IPS-18a (cell line): ENCODE measurements around the gene UBE2QL1.
"Not testable (repeated sequence)": the region's sequence is repeated elsewhere in the genome, so short reads cannot be mapped to it uniquely, and the experiment has no call there.

Experiments used
- H3K27ac ChIP-seq: one replicate; pipeline ENCODE4 v1.5.1; 2013; ENCODE audit warnings: low read length
- H3K27me3 ChIP-seq: one replicate; pipeline ENCODE4 v1.6.1; 2013; ENCODE audit warnings: mild to moderate bottlenecking, low read length; ENCODE audit not compliant: control insufficient read depth, insufficient read depth
- H3K36me3 ChIP-seq: one replicate; pipeline ENCODE4 v1.6.1; 2013; ENCODE audit warnings: low read depth, low read length; ENCODE audit not compliant: control insufficient read depth
- H3K4me1 ChIP-seq: one replicate; pipeline ENCODE4 v1.6.1; 2013; ENCODE audit warnings: low read depth, low read length; ENCODE audit not compliant: control insufficient read depth
- H3K4me3 ChIP-seq: one replicate; pipeline ENCODE4 v1.5.1; 2013; ENCODE audit warnings: low read length
- H3K9ac ChIP-seq: one replicate; pipeline ENCODE4 v1.6.1; 2013; ENCODE audit warnings: mild to moderate bottlenecking, low read length, moderate library complexity
- H3K9me3 ChIP-seq: one replicate; pipeline ENCODE4 v1.6.1; 2013; ENCODE audit warnings: low read depth, low read length; ENCODE audit not compliant: control insufficient read depth

The UBE2QL1 gene

DNA sequence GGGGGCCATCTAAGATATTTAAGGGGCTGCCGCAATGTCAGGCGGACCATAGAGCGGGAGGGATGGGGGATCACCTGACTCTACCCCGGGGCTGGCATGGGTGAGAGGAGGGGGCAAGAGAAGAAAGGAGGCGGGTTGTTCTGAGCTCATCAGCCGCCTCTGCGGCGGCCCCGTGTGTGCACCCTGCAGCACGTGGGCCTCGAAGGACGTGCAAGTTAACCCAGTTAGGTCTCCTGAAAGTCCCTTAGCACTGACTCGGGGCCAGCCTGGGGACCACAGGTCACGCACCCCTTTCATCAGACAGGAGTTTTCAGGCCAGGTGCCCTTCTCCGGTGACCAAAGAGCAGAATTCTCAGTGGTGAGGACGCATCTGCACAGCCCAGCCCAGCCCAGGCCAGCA, 58.0 kb downstream of the UBE2QL1 start:
- no peaks in the 10 kb centered on the region for H3K4me1 ChIP-seq
- H3K27me3 ChIP-seq = no peaks in the 10 kb centered on the region
- no peak overlapping the region for H3K4me3 ChIP-seq
- H3K36me3 ChIP-seq = no peaks in the 10 kb centered on the region
- no peak overlapping the region for H3K9ac ChIP-seq
- H3K27ac ChIP-seq = no peak overlapping the region
- no peaks in the 10 kb centered on the region for H3K9me3 ChIP-seq

DNA sequence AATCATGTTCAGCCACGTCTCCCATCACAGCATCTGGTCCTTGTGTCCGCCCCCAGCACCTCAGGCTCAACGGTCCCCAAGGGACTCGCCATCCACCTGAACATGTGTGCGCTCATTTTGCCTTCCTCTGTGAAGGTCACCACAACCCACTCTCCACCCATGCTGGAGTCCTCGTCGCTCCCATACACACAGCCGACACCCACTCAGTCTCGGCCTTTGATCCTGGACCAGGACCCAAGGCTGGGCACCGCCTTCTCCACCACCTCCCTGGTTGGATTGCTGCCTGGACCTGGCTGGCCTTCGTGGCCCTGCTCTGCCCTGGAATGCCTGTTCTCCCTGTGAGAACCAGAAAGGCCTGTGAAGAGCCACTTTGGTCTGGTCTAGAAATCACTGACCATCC, 60.3 kb downstream of the UBE2QL1 start:
- Histone ChIP-seq H3K27me3 (no peaks in the 10 kb centered on the region), H3K4me1 (no peaks in the 10 kb centered on the region), H3K9me3 (no peaks in the 10 kb centered on the region), H3K27ac (no peak overlapping the region), H3K9ac (no peak overlapping the region), H3K36me3 (no peaks in the 10 kb centered on the region), H3K4me3 (no peak overlapping the region)

DNA sequence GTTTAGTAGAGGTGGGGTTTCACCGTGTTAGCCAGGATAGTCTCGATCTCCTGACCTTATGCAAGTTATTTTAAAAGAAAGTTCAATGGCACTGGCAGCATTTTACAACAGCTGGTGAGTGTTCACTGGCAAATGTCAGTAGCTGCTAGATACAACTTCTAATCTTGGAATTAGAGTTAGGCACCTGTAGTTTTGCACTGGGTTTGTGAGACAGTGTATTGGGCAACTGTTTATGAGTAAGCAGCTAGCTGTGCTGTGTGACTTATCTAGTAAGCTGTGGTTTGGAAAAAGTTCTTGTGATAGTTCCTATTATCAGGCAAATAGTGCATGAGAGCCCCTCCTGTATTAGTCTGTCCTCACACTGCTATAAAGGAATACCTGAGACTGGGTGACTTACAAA, 61.5 kb downstream of the UBE2QL1 start:
- no peaks in the 10 kb centered on the region for H3K9me3 ChIP-seq
- no peak overlapping the region for H3K9ac ChIP-seq
- H3K4me3 ChIP-seq = no peak overlapping the region
- H3K4me1 ChIP-seq = no peaks in the 10 kb centered on the region
- H3K36me3 ChIP-seq = no peaks in the 10 kb centered on the region
- no peaks in the 10 kb centered on the region for H3K27me3 ChIP-seq
- H3K27ac ChIP-seq = no peak overlapping the region

DNA sequence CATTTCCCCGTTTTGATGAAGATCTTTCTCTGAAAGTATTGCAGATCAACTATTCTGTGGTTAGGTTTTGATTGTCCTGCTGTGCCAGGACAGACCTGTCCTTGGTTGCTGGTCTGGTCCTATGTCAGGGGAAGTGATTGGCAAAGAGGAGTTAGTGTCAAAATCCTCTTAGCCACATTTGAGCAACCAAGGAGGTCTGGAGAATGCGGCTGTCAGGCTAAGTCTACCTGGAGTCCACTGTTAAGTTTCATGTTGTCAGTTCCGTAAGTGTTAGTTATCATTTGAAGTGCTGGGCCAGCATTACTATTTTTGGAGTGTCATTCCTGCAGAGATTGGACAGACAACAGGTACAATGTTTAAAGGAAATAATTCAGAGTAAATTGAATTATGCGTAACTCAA, 62.3 kb downstream of the UBE2QL1 start:
- no peak overlapping the region for H3K4me3 ChIP-seq
- H3K9me3 ChIP-seq = no peaks in the 10 kb centered on the region
- H3K27me3 ChIP-seq = no peaks in the 10 kb centered on the region
- H3K27ac ChIP-seq = no peak overlapping the region
- H3K9ac ChIP-seq = no peak overlapping the region
- no peaks in the 10 kb centered on the region for H3K4me1 ChIP-seq
- no peaks in the 10 kb centered on the region for H3K36me3 ChIP-seq

DNA sequence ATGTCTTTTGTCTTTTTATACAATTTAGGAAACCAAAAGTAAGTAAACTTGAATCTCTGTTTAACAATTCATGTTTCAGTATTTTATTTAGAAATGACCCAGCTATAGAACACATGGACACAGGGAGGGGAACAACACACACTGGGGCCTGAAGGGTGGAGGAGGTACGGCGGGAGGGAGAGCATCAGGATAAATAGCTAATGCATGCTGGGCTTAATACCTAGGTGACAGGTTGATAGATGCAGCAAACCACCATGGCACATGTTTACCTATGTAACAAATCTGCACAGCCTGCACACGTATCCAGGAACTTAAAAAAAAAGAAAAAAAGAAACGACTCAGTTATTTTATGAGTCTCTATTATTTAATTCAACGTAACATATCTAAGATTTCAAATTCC, 67.2 kb downstream of the UBE2QL1 start:
- not testable (repeated sequence) for H3K27ac ChIP-seq, H3K4me1 ChIP-seq, H3K9ac ChIP-seq, H3K36me3 ChIP-seq, H3K27me3 ChIP-seq, H3K4me3 ChIP-seq, H3K9me3 ChIP-seq

DNA sequence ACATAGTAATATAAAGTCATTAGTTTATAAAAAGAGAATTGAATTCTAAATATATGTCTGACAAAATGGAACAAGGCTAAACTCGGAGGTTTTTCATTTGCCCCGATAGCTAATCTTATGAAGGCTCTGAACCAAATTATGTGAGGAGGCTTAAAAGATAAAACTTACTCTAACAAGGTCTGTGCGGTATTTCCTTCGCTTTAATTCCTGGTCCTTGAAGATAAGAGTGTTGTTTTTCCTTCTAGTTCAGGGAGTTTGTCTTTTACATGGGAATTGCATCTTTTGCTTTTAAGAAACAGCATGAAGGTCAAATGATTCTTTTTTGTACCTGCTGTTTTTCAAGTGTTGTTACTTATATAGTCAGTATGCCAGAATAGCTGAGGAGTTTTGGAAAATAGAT, 68.2 kb downstream of the UBE2QL1 start:
- H3K27me3 ChIP-seq = no peaks in the 10 kb centered on the region
- H3K4me3 ChIP-seq = no peak overlapping the region
- H3K4me1 ChIP-seq = no peaks in the 10 kb centered on the region

DNA sequence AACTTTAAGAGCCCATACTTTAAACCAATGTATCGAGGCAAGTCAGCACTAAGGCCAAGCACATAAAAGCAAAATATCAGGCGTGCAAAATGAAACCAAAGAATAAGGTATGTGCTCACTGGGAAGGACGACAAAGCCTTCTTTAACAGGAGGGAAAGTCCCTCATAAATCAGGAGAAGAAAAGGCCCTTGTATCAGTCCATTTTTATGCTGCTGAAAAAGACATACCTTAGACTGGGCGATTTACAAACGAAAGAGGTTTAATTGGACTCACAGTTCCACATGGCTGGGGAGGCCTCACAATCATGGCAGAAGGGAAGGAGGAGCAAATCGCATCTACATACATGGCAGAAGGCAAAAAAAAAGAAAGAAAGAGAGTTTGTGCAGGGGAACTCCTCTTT, 68.9 kb downstream of the UBE2QL1 start:
- H3K4me3 ChIP-seq = no peak overlapping the region
- no peaks in the 10 kb centered on the region for H3K9me3 ChIP-seq

More for the DNA sequence above, 68.2 kb downstream of the UBE2QL1 start:
- no peak overlapping the region for H3K9ac ChIP-seq
- no peaks in the 10 kb centered on the region for H3K9me3 ChIP-seq
- H3K27ac ChIP-seq = no peak overlapping the region
- no peaks in the 10 kb centered on the region for H3K36me3 ChIP-seq

DNA sequence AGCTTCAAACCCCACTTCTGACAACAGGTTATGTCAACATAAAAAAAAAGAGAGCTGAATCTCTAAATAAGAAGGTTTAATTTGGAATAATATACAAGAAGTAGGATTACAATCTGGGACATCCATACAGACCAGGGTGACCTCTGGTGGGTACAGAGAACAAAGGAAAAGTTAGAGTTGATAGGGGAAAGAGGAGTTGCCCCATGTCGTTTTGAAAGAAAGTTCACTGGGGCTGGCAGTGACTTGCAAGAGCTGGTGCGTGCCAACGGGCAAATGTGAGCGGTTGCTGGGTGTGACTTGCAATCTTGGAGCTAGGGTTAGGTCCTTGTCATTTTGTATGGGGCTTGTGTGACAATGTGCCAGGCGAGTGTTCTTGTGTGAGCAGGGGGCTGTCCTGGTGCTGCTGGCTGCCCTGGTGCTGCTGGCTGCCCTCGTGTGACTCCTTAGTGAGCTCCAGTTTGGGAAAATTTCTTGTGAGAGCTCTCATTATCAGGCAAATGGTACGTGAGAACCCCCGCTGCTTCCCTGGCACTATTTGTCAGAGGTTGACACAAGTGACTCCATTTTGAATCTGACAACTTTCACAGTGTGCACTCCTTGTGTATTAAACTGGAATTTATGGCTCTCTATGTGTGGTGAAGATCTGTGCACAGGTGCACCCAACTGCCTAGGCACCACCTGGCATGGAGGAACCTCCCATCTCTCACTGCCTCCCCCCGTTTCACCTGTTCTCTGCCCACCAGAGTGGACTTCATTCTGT, 69.8 kb downstream of the UBE2QL1 start:
- Histone ChIP-seq H3K27me3 (no peaks in the 10 kb centered on the region), H3K36me3 (no peaks in the 10 kb centered on the region), H3K9me3 (no peaks in the 10 kb centered on the region), H3K4me3 (no peak overlapping the region), H3K9ac (no peak overlapping the region), H3K4me1 (no peaks in the 10 kb centered on the region), H3K27ac (no peak overlapping the region)

More for the DNA sequence above, 68.9 kb downstream of the UBE2QL1 start:
- Histone ChIP-seq H3K27ac (no peak overlapping the region), H3K4me1 (no peaks in the 10 kb centered on the region), H3K36me3 (no peaks in the 10 kb centered on the region), H3K9ac (no peak overlapping the region), H3K27me3 (no peaks in the 10 kb centered on the region)

DNA sequence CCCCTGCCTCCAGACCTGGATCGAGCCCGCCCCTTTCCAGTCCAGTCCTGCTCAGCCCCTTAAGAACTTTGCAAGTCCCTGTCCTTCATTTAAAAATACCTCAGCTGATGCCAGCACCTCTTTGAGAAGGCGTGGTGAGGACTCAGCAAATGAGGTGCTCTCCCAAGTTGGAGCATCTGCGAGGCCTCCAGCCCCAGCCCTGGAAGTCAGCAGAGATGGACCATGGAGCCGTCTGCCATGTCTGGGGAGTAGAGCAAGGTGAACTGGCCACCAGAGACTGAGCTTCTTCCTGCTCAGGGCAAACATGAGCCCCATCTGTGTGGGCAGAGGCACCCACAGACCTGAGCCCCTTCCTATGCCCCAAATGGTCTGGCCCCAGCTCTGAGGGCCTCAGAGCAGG, 71.5 kb downstream of the UBE2QL1 start:
- H3K4me3 ChIP-seq = no peak overlapping the region
- no peaks in the 10 kb centered on the region for H3K9me3 ChIP-seq
- H3K4me1 ChIP-seq = no peaks in the 10 kb centered on the region
- no peak overlapping the region for H3K27ac ChIP-seq
- H3K9ac ChIP-seq = no peak overlapping the region
- H3K27me3 ChIP-seq = no peaks in the 10 kb centered on the region
- H3K36me3 ChIP-seq = no peaks in the 10 kb centered on the region

DNA sequence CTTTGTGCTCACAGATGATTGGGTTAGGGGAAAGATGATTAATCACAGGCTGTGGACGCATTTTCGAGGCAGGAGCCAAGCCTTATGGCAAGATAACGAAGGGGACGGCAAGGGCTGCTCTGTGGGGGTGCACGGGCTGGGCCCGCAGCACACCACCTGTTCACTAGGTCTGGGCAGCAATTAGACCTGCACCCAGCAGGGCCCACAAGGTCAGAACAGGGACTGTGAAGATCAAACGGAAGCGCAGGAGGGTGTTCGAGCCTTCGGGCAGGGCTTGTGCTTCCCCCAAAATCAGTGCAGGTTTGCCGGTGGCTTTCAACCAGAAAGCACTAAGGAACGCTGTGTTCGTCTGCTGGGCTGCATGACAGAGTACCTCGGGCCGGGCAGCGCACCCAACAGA, 73.7 kb downstream of the UBE2QL1 start:
- H3K4me3 ChIP-seq = no peak overlapping the region
- no peaks in the 10 kb centered on the region for H3K27me3 ChIP-seq
- H3K27ac ChIP-seq = no peak overlapping the region
- H3K9me3 ChIP-seq = no peaks in the 10 kb centered on the region
- no peak overlapping the region for H3K9ac ChIP-seq
- no peaks in the 10 kb centered on the region for H3K36me3 ChIP-seq
- no peaks in the 10 kb centered on the region for H3K4me1 ChIP-seq

DNA sequence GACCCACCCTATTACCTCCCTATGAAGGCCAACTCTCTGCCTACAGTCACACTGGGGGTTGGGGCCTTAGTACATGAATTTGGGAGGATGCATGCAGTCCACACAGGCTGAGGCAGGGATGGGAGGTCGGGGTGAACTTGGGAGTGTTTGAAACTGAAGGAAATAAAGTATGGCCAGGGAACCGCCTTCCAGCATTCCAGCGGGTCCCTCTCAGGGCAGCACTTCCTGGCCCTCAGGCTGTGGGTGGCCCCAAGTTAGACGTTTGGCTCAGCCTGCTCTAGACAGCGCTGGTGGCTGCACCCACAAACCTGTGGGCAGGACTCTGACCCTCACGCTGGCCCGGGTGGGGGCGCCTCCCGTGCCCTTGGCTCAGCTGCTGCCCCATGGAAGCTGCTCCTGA, 74.3 kb downstream of the UBE2QL1 start:
- H3K27me3 ChIP-seq = no peaks in the 10 kb centered on the region
- no peaks in the 10 kb centered on the region for H3K9me3 ChIP-seq
- H3K36me3 ChIP-seq = no peaks in the 10 kb centered on the region
- H3K4me1 ChIP-seq = no peaks in the 10 kb centered on the region
- H3K27ac ChIP-seq = no peak overlapping the region
- no peak overlapping the region for H3K9ac ChIP-seq
- H3K4me3 ChIP-seq = no peak overlapping the region

DNA sequence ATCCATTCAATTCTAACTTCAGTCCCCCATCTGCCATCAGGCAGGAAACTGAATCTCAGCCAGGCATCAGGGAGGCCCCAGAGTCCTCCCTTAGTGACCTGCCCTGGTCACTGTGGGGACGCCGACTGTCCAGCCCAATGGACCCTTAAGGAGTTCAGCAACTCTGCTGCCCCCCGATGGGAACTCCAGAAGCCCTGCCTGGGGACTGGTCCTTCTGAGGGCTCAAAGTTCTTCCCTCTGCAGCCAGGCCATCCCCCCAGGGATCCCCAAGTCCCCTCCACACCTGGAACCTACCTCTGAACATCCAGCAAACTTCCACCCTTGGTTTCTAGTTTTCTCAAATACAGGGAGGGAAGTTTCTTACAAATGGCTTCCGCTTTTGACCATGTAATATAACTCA, 76.8 kb downstream of the UBE2QL1 start:
- no peak overlapping the region for H3K4me3 ChIP-seq
- H3K27me3 ChIP-seq = no peaks in the 10 kb centered on the region
- H3K27ac ChIP-seq = no peak overlapping the region
- H3K9me3 ChIP-seq = no peaks in the 10 kb centered on the region
- H3K36me3 ChIP-seq = no peaks in the 10 kb centered on the region
- H3K9ac ChIP-seq = no peak overlapping the region
- no peaks in the 10 kb centered on the region for H3K4me1 ChIP-seq
